HG03575 (cell line): ENCODE measurements around the gene CDHR5.
"Not testable (repeated sequence)": the region's sequence is repeated elsewhere in the genome, so short reads cannot be mapped to it uniquely, and the experiment has no call there.

Source experiments
- ATAC-seq: cut with Tn5 transposase; IDR thresholded peaks from one replicate; pipeline ENCODE4 v1.9.1; 2021; ENCODE audit not compliant: unreplicated experiment, insufficient number of reproducible peaks, low FRiP score; ENCODE audit errors: extremely low read depth

Gene CDHR5

DNA sequence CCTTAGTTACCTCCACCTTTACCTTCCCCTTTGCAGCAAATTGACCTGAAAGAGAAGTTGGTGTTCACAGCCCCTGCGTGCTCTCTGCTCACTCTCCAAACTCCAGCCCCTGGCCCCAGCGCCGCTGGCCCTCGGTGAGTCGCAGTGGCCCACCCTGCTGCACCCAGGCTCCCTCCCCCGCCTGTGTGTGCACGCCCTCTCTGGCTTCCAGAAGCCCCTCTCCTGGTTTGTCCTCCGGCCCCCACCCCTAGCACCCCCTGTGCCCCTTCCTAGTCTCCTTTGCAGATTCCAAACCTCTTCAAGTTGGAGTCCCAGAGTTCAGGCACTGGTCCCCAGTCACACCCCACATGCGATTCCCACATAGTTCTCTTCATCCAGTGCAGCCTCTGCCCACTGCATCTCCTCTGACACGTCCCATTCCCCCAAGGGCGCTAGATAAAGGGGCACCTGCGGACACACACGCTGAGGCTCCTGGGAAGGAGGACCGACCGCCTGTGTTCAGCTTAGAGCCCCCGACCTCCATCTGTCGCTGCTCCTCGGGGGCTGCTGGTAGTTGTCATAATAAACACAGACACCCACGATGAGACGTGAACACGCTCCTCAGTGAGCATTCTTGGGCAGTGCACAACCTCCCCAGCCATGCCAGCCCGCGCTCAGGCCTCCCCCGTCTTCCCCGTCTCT is 50.0 kb downstream of the CDHR5 start:
- ATAC-seq: no peak

DNA sequence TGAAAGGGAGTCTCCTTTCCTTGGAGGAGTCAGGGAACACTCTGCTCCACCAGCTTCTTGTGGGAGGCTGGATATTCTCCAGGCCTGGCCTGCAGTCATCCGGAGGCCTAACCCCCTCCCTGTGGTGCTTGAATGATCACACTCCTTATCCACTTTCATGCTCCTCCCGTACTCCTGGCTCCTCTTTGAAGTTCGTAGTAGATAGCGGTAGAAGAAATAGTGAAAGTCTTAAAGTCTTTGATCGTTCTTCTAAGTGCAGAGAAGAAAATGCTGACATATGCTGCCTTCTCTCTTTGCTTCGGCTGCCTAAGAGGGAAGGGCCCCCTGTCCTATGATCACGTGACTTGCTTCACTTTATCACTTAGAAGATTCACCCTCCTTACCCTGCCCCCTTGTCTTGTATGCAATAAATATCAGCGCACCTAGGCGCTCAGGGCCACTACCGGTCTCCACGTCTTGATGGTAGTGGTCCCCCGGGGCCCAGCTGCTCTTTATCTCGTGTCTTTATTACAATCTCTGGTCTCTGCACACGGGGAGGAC is 50.7 kb downstream of the CDHR5 start:
- ATAC-seq: not testable (repeated sequence)

DNA sequence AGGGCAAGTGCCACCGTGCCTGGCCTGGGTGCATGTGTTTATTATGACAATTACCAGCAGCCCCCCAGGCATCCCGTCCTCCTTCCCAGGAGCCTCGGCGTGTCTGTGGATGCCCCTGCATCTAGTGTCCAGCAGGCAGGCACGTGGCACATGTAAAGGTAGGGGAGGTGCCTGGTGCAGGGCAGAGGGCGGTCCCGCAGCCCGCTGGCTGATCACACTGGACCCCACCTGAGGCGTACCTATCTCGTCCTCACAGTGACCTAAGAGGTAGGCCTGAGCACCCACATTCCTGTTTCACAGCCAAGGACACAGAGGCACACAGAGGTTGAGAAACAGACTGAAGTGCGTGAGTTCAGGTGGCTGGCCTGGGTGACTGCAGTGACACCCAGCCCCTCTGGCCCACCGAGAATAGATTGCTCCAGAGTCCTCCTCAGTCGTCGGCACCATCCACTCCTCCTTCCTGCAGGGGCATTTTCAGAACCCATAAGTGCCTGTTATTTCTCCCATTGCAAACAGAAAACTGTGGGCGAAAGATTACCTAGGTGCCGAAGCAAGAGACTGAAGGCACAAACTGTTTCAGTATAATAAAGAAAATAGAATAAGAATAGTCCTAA is 51.5 kb downstream of the CDHR5 start:
- no peak for ATAC-seq

DNA sequence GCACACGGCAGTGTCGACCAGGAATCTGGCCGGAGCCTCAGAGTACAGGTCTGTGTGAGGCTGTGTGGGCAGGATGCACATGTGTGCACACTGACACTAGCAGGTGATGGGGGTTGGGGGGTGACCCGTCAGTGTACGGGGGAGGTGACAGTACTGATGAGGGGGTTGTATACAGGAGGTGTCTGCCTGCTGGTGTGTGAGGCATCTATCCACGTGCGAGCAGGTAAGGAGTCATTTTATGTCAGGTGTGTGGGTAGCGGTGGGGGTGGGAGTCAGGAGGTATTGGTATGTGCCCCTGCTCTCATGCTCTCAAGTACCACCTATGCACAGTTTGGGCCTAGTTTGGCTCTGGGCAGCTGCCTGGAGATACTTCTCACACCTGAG is 53.0 kb downstream of the CDHR5 start:
- no peak for ATAC-seq

GRCh38 chr11:569158-569885 is 55.4 kb downstream of the CDHR5 start:
- no peak for ATAC-seq

DNA sequence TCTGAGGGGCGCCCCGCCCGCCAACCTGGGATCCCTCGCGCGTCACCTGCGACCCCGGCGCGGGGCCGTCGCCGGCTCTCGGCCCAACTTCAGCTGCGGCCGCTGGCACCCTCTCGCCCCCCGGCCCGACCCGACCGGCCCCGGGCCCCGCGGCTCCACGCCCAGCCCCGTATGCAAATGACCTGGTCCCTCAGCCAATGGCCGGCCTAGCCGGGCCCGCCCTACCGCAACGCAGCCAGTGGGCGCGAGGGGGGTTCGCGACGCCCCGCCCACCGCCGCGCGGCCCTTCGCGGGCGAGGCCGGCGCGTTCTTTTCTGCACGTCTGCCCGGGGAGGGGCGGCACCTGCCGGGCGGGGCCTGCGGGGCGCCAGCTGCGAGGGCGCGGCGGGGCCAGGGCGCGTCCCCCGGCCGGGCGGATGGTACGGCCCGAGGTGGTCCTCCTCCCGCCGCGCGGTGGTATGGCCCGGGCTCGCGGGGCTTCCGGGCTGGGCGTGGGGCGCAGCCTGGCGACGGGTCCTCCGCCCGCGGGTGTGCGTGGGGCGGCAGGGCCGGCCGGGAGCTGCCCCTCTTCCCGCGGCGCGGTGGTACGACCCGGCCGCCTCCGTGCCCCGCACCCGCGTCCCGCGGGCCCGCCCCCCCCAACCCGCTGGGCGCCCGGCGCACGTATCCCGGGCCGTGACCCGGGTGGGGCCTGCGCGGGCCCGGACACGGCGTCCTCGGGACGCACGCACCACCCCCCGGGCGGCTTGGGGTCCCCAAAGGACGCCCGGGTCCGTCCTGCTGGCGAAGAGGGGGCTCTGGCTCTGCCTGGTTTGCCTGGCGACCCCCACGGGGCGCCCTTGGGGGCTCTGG is 56.2 kb downstream of the CDHR5 start:
- no peak for ATAC-seq

GRCh38 chr11:567629-568292 is 57.0 kb downstream of the CDHR5 start:
- no peak for ATAC-seq

DNA sequence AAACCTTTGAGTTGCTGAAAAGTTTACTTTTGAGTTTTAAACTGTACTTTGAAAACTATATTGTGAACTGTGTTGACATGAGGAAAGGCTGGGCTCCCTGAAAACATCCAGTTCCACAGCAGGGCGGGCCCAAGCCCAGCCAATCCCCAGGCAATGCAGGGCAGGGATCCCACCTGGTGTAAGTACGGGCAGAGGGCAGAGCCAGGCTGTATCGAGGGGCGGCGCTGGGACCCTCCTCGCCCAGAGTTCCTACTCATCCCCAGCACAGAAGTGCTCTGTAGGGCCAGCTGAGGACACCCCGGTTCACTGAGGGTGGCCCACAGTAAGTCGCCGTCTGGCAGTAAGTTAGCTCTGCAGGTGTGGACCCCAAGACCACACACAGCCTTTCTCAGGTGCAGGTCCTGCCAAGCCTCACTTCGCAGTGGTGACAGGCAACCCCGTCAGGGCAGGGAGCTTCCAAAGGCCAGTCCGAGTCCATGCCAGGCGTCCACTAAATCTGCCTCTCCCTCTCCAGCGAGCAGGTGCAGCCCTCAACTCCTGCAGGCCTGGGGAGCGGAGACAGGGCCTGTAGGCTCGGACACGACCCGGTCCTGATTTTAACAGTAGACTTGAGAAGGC is 57.6 kb downstream of the CDHR5 start:
- no peak for ATAC-seq
